GM19455 (cell line): Measurements from ENCODE around the gene FNDC3B.
A peak's percentile ranks its signal among the peaks of the same experiment; 100 is the strongest.

ENCODE experiments used
- ATAC-seq: cut with Tn5 transposase; IDR thresholded peaks from one replicate; pipeline ENCODE4 v1.9.1; 2021; ENCODE audit not compliant: unreplicated experiment

The FNDC3B gene

GRCh38 chr3:172132721-172133311 lies 93.4 kb downstream of the FNDC3B start:
- no peak for ATAC-seq

DNA sequence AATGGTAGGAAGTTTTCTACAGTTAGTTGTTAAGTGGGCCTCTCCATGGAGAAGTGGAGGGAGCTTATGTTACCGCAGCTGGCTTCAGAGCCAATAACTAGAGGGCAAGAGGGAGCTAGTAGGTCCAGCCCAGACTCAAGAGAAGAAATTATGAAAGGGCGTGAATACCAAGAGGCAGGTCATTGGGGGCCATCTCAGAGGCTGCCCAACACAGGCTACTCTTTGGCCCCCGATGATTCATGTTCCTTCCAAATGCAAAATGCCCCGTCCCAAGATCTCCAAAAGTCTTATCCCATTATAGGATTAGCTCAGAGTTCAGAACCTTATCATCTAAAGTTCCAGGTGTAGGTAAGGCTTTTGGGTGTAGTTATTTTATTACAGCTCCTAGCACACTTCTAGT lies 94.5 kb downstream of the FNDC3B start:
- no peak for ATAC-seq

GRCh38 chr3:172134352-172134751 lies 95.0 kb downstream of the FNDC3B start:
- ATAC-seq = no peak

DNA sequence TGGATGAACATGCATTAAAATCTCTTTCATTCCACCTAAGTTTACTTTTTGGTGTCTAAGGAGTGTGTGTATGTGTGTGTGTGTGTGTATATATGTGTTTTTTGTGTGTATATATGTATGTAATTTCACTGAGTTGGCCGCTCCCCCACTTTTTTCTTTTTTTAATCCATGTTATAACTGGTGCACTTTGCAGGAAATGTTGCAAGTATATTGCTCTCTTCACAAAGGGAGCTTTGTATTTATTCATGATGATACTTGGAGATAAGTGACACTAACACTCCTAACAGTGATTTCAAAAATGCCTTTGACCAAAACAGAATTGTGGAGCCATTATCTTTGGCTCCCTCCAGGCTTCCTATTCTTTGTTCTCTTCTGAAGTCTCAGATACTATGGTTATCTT lies 95.8 kb downstream of the FNDC3B start:
- ATAC-seq = no peak

- no peak for ATAC-seq
Observed at GRCh38 chr3:172135820-172136219, 96.4 kb downstream of the FNDC3B start.

GRCh38 chr3:172136330-172136729 lies 97.0 kb downstream of the FNDC3B start:
- no peak for ATAC-seq

DNA sequence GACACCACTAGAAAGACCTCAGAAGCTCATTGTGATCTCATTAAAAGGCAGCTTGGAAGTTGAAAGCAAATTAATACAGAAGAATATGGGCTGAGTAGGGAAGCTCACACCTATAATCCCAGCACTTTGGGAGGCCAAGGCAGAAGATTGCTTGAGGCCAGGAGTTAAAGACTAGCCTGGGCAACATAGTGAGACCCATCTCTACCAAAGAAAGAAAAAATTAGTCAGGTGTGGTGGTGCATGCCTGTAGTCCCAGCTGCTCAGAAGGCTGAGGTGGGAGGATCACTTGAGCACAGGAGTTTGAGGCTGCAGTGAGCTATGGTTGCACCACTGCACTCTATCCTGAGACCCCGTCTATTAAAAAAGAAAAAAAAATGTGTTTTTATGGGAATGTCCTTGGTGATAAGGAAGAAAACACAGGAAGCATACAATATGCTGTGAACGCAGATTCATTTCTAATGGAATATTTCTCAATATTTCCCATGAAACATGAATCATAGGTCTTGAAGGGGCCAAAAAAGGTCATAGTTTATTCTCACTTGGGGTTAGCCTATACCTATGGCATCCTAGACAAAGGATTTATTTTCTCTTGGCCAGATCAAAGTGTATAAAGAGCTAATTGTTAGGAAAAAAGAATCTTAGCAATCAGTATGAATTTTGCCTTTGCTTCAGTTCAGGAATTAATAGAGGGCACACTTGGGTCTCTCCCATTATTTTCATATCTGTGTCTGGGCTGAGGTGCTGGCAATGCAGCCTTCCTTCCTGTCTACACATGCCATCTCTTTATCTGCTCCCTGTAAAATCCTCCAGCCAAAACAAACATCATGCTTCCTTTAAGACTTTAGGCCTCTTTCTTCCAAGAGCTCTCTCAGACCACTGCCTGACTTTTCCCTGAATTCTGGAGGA lies 98.2 kb downstream of the FNDC3B start:
- ATAC-seq = no peak

DNA sequence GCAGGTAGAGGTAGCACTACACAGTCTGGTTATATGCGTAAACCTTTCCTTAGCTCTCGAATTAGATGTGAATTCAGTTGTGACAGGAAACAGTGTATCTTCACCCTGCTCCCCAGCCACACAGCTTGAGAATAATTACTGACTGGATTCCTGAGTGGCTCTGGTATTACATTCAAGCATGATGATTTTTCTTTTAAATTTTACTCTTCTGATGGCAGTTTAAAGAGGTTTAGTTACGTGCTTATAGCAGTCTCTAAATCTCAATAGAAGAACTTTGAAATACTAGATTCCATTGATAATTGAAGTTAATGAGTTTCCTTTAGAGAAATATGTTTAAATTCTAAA lies 98.8 kb downstream of the FNDC3B start:
- ATAC-seq = no peak

DNA sequence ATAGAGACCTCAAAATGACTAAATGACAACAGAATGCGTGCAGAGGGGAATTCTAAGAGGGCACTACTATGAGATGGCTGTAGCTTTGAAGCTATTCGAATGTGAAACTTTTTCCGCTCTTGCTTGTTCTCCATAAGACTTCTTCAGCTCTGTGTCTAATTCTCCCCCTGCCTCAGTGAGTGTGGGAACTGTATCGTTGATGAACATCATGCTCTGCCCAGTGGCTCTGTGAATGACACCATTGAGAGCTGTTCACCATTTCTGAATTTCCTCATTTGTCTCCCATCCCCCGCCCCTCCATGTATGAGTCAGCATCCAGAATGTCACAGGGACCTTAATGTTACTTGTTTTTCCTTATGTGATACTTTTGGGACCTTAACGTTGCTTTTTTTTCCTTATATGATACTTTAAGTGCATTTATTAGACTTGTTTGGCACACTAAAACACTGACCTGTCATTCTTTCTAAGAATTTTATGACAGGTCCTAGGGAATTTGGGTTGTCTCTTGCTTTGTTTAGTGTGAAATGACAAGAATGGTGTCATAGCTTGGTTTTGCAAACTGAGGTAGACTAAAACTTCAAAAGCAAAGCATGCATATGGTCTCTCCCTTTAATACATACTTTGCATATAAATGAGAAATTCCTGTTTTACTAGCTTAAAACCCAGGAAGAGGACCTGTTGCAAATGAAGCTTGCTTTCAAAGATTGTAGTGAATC lies 99.6 kb downstream of the FNDC3B start:
- peak; percentile 35 for ATAC-seq

GRCh38 chr3:172139528-172140276 lies 100.3 kb downstream of the FNDC3B start:
- no peak for ATAC-seq

- no peak for ATAC-seq
Observed at GRCh38 chr3:172140499-172141391, 101.4 kb downstream of the FNDC3B start.

DNA sequence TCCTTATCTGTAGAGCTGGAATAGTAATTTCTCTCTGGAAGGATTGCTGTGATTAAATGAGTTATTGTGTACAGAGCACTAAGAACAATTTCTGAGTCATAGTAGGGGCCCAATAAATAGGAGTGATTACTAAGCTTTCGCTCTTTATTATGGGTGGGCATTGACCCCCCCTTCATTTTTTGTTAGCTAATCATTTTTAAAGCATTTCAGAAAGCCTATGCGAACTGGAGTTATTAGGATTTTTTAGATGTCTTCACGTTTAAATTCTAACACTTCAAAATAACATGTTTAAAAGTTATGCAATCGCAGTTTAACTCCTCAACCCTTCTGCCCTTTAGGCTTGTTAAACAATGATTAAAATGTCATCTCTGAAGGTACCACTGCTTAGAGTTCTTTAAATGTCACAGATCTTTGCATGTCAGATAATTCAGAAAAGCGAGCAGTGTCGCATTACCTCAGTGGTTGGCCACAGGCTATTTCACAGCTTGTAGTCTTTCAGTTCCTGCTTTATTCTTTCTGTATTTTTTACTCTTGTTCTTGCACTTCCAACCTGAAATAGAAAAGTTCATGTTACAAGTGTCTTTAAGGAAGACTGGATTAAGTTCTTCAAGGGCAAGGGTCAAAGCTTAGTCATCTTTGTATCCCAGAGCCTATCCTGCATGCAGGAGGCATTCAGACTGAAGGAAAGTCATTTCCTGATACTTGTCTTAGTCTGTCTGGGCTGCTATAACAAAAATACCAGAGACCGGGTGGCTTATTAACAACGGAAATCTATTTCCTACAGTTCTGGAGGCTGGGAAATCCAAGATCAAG lies 102.9 kb downstream of the FNDC3B start:
- ATAC-seq = peak; percentile 82

DNA sequence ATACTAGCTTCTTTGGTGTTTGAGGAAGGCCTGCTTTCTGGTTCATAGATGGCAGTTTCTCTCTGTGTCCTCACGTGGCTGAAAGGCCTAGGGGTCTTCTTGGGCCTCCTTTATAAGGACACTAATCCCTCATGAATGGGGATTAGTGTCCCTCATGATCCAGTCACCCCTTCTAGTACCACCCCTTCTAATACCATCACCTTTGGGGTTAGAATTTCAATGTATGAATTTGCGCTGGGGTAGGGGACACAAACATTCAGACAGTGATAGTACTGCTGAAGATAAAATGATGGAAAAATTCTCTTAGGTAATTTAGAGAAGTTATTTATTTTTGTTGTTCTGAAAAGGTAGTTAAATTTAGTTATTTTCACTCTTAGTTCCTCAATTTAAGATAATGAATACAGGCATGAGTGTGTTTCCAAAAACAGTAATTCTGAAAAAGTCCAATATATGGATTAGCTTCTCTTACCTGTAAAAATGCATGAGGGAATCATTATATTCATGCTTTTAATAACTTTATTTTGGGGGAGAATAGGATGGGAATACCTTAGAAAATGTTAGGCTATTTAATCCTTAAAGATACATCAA lies 103.6 kb downstream of the FNDC3B start:
- ATAC-seq = no peak

GRCh38 chr3:172143739-172144497 lies 104.5 kb downstream of the FNDC3B start:
- ATAC-seq = no peak

GRCh38 chr3:172144601-172145000 lies 105.2 kb downstream of the FNDC3B start:
- ATAC-seq = no peak

DNA sequence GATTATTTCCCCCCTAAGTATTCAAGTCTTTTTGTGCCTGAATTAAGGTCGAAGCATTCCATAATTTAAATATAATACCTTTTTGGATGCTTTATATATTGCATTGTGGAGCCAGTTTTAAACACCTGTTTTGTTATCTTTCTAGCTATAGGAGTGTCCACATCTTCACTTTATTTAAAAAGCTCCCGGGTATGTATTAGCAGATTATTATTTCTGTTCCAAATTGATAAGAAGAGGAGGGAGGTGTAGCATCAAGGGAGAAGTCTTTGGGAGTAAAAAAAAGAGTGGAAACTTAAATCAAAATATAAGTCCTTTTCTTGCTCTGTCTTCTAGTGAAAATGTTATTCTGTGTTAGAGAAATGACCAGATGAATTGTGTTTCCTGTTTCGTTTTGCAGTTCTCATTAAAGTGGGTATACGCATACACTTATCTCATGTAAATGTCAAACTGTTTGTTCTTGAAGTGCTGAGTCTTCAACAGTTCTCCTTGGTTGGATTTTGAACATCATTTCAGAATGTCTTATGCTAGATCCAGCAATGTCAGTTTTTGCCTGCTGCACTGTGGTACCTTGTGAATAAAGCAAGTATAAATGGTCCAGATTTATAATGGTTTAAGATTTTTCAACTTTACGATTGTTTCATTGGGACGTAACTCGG lies 105.8 kb downstream of the FNDC3B start:
- ATAC-seq = no peak

GRCh38 chr3:172146349-172146748 lies 107.0 kb downstream of the FNDC3B start:
- ATAC-seq = no peak
